HCT116 (cell line): Measurements from ENCODE around the gene ESR1. TPM values are rescaled to one million over a fixed set of nuclear protein-coding genes. Genes with fewer than 3 reads are reported as not detected.

ENCODE experiments used
- ATAC-seq: fragments of 200-7000 bp; cut with Tn5 transposase; 2 replicates; pipeline ENCODE4 v1.9.1; 2020; ENCODE audit warnings: mild to moderate bottlenecking, moderate library complexity
- BruUV-seq: library from RNA; stranded (reverse); fragments of 400-500 nt; replicated peaks from 2 replicates; lab custom pipeline; 2021; lab: Mats Ljungman, UMichigan
- CTCF ChIA-PET: fragments of 300-600 bp; sonication (Branson Sonifier 250); formaldehyde crosslinking; loops from one replicate; lab custom pipeline; 2021; ENCODE audit warnings: antibody characterized with exemption; lab: Charles Lee
- POLR2A ChIA-PET: fragments of 300-600, 350-600 bp; sonication (Branson Sonifier 250); formaldehyde crosslinking; loops from one replicate; lab custom pipeline; 2021; ENCODE audit warnings: antibody characterized with exemption; lab: Charles Lee
- RAD21 ChIA-PET, 2 experiments: fragments of 300-600 bp; sonication (Branson Sonifier 250); formaldehyde crosslinking; loops; one replicate each; lab custom pipeline; 2023; ENCODE audit warnings: low total read pairs in 2 of 2; ENCODE audit not compliant: uncharacterized antibody in 2 of 2, unreplicated experiment in 2 of 2, low non-redundant PET in 1 of 2; lab: Charles Lee
- DNase-seq: peaks from one replicate; pipeline ENCODE4 v3.0.0-alpha.2; 2010; ENCODE audit warnings: low read depth, low spot score
- H2AFZ ChIP-seq: fragments of 200-600 bp; shearing (Covaris generic), sonication (generic); 2 replicates; pipeline ENCODE4 v1.6.1; 2017; ENCODE audit warnings: low read depth, mixed run types, mixed read lengths, antibody characterized with exemption, low read length; ENCODE audit not compliant: poor library complexity, severe bottlenecking
- H3K27ac ChIP-seq: 2 replicates; pipeline ENCODE4 v1.5.1; 2012; ENCODE audit warnings: low read depth, low read length
- H3K27me3 ChIP-seq: fragments of 200-600 bp; sonication (generic); 2 replicates; pipeline ENCODE4 v1.6.1; 2016; ENCODE audit warnings: mixed run types, low read length, mixed read lengths; ENCODE audit not compliant: insufficient read depth
- H3K36me3 ChIP-seq, 2 experiments: fragments of 200-500 bp in 1 of 2; fragments of 200-600 bp in 1 of 2; sonication (Bioruptor generic) in 1 of 2; sonication (generic) in 1 of 2; 2 replicates each; pipeline versions ENCODE4 v1.5.1 to v1.6.1; 2014 to 2016; ENCODE audit warnings: low read length in 2 of 2, inconsistent platforms in 1 of 2, mixed read lengths in 1 of 2, mixed run types in 1 of 2; ENCODE audit not compliant: insufficient read depth in 2 of 2, control insufficient read depth in 1 of 2
- H3K4me1 ChIP-seq, 2 experiments: fragments of 200-600 bp in 1 of 2; sonication (generic) in 1 of 2; 2 replicates each; pipeline versions ENCODE4 v1.5.1 to v1.6.1; 2012 to 2017; ENCODE audit warnings: low read length in 2 of 2, inconsistent platforms in 1 of 2, mild to moderate bottlenecking in 1 of 2, mixed read lengths in 1 of 2, mixed run types in 1 of 2, moderate library complexity in 1 of 2; ENCODE audit not compliant: insufficient read depth in 2 of 2, control insufficient read depth in 1 of 2
- H3K4me2 ChIP-seq: fragments of 200-600 bp; sonication (generic); 2 replicates; pipeline ENCODE4 v1.6.1; 2017; ENCODE audit warnings: mixed run types, low read length, mixed read lengths
- H3K4me3 ChIP-seq, 2 experiments: fragments of 200-600 bp in 1 of 2; sonication (generic) in 1 of 2; replicated peaks in 1 of 2; 2 replicates each; pipeline ENCODE4 v1.5.1; 2011 to 2016; ENCODE audit warnings: low read length in 2 of 2, control low read depth in 1 of 2, low read depth in 1 of 2, mild to moderate bottlenecking in 1 of 2, mixed read lengths in 1 of 2, mixed run types in 1 of 2
- H3K79me2 ChIP-seq: fragments of 200-600 bp; sonication (generic); 2 replicates; pipeline ENCODE4 v1.6.1; 2017; ENCODE audit warnings: mild to moderate bottlenecking, mixed run types, low read length, moderate library complexity, mixed read lengths; ENCODE audit not compliant: insufficient read depth
- H3K9ac ChIP-seq: fragments of 200-600 bp; sonication (generic); 2 replicates; pipeline ENCODE4 v1.6.1; 2016; ENCODE audit warnings: low read length, mixed read lengths
- H3K9me2 ChIP-seq: fragments of 200-600 bp; sonication (generic), shearing (Covaris generic); 2 replicates; pipeline ENCODE4 v1.6.1; 2017; ENCODE audit warnings: mixed run types, mild to moderate bottlenecking, moderate library complexity; ENCODE audit not compliant: insufficient read depth
- H3K9me3 ChIP-seq, 2 experiments: fragments of 200-500 bp in 1 of 2; fragments of 200-600 bp in 1 of 2; sonication (Bioruptor generic) in 1 of 2; sonication (generic) in 1 of 2; 2 replicates each; pipeline ENCODE4 v1.6.1; 2014 to 2017; ENCODE audit warnings: low read length in 2 of 2, mixed read lengths in 2 of 2, inconsistent platforms in 1 of 2, low read depth in 1 of 2, mild to moderate bottlenecking in 1 of 2, mixed run types in 1 of 2, moderate library complexity in 1 of 2; ENCODE audit not compliant: control insufficient read depth in 1 of 2, insufficient read depth in 1 of 2
- H4K20me1 ChIP-seq: fragments of 200-600 bp; sonication (generic), shearing (Covaris generic); 2 replicates; pipeline ENCODE4 v1.6.1; 2017; ENCODE audit warnings: mixed run types, mild to moderate bottlenecking, moderate library complexity; ENCODE audit not compliant: insufficient read depth
- EGR1 ChIP-seq: IDR thresholded peaks from 2 replicates; pipeline ENCODE4 v1.6.1; 2012; ENCODE audit warnings: low read depth
- ELF1 ChIP-seq: IDR thresholded peaks from 2 replicates; pipeline ENCODE4 v1.6.1; 2012; ENCODE audit warnings: low read depth, borderline replicate concordance
- EZH2 ChIP-seq: fragments of 200-600 bp; sonication (generic); IDR thresholded peaks from 2 replicates; pipeline ENCODE4 v1.6.1; 2017; ENCODE audit warnings: antibody characterized with exemption, mixed run types
- EZH2phosphoT487 ChIP-seq: fragments of 200-600 bp; IDR thresholded peaks from 2 replicates; pipeline ENCODE4 v1.6.1; 2018; ENCODE audit warnings: antibody characterized with exemption, borderline replicate concordance
- POLR2A ChIP-seq: IDR thresholded peaks from 2 replicates; pipeline ENCODE4 v1.7.0; 2011; ENCODE audit warnings: borderline replicate concordance; ENCODE audit not compliant: insufficient read depth, insufficient read length; ENCODE audit errors: extremely low read depth
- POLR2AphosphoS5 ChIP-seq: IDR thresholded peaks from 2 replicates; pipeline ENCODE4 v1.6.1; 2011; ENCODE audit warnings: mild to moderate bottlenecking, low read depth, low read length, moderate library complexity
- RAD21 ChIP-seq: IDR thresholded peaks from 2 replicates; pipeline ENCODE4 v1.6.1; 2012; ENCODE audit warnings: low read depth, mild to moderate bottlenecking
- SP1 ChIP-seq: IDR thresholded peaks from 2 replicates; pipeline ENCODE4 v1.6.1; 2012; ENCODE audit warnings: low read depth
- SRF ChIP-seq: IDR thresholded peaks from 2 replicates; pipeline ENCODE4 v1.6.1; 2012; ENCODE audit warnings: low read depth
- TCF7L2 ChIP-seq: IDR thresholded peaks from 2 replicates; pipeline ENCODE4 v1.7.0; 2011; ENCODE audit warnings: borderline replicate concordance, inconsistent platforms; ENCODE audit not compliant: insufficient read depth, insufficient read length; ENCODE audit errors: extremely low read depth
- YY1 ChIP-seq: IDR thresholded peaks from 2 replicates; pipeline ENCODE4 v1.6.1; 2011; ENCODE audit warnings: low read length, low read depth, moderate library complexity, mild to moderate bottlenecking; ENCODE audit not compliant: insufficient replicate concordance; ENCODE audit errors: extremely low read depth
- ZFX ChIP-seq: fragments of 450-650 bp; IDR thresholded peaks from 2 replicates; pipeline ENCODE4 v1.6.1; 2017
- ZNF274 ChIP-seq: fragments of 200-500 bp; sonication (Bioruptor generic); IDR thresholded peaks from 2 replicates; pipeline ENCODE4 v1.6.1; 2014; ENCODE audit warnings: mild to moderate bottlenecking, low read depth, low read length, inconsistent platforms
- intact Hi-C: fragments of 100-400 bp; cut with micrococcal nuclease; formaldehyde crosslinking; loops from 2 replicates; pipeline ENCODE4 v1.10.0; 2022
- total RNA-seq: library from RNA; stranded (reverse); gene quantifications from one replicate; pipeline ENCODE4 v1.2.1, GENCODE V29; 2021; ENCODE audit not compliant: unreplicated experiment
- TF ChIP-seq, protein P1 (sequence below), 3 experiments: fragments of 200-600 bp in 1 of 3; sonication (generic) in 1 of 3; IDR thresholded peaks in 2 of 3; conservative IDR thresholded peaks in 1 of 3; 2 replicates each; pipeline ENCODE4 v1.5.1; 2012 to 2017; ENCODE audit warnings: low read depth in 2 of 3, low read length in 2 of 3, antibody characterized with exemption in 1 of 3, borderline replicate concordance in 1 of 3, control low read depth in 1 of 3, mild to moderate bottlenecking in 1 of 3, mixed read lengths in 1 of 3, mixed run types in 1 of 3, moderate library complexity in 1 of 3; ENCODE audit not compliant: insufficient read depth in 1 of 3
- TF ChIP-seq, protein P2 (sequence below): IDR thresholded peaks from 2 replicates; pipeline ENCODE4 v1.6.1; 2012; ENCODE audit warnings: low read depth
- TF ChIP-seq, protein P3 (sequence below): IDR thresholded peaks from 2 replicates; pipeline ENCODE4 v1.6.1; 2012
- TF ChIP-seq, protein P4 (sequence below): IDR thresholded peaks from 2 replicates; pipeline ENCODE4 v1.6.1; 2011; ENCODE audit warnings: mild to moderate bottlenecking, low read length, moderate library complexity; ENCODE audit not compliant: insufficient replicate concordance; ENCODE audit errors: extremely low read depth
- TF ChIP-seq, protein P5 (sequence below): IDR thresholded peaks from 2 replicates; pipeline ENCODE4 v1.6.1; 2012

ESR1 gene
- total RNA-seq, 1 experiment from 2014 or later = 0.17 TPM

DNA sequence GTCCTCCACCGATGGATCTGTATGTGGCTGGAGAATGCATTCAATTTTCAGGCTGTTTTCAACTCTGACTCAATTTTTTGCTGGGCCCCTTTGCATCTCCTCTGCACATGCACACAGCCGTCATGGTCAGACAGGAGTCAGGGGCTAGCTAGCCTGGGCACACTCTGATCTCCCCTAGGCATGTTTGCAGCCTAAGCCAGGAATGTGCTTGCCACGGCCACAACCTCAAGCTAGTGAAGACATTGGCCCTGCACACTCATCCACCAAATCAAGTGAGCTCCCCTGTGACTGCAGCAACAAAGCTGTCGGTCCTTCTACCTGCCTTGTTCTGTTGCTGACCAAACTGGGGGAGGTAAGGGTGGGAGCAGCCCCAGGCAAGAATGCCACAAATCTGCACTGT, 300.5 kb downstream of the ESR1 start:
- ATAC-seq (no peak), DNase-seq (no peak)
- ChIA-PET POLR2A (no interaction called here), RAD21 (no interaction called here), CTCF (no interaction called here)
- no peak overlapping the region for H2AFZ ChIP-seq
- intact Hi-C loops = no loop called here
- H4K20me1 ChIP-seq = no peaks in the 10 kb centered on the region
- BruUV-seq = no TSS peak
- no peak overlapping the region for H3K9ac ChIP-seq
- no peaks in the 10 kb centered on the region for H3K9me3 ChIP-seq
- no peaks in the 10 kb centered on the region for H3K4me1 ChIP-seq
- no peaks in the 10 kb centered on the region for H3K79me2 ChIP-seq
- no peak overlapping the region for H3K4me2 ChIP-seq
- no peaks in the 10 kb centered on the region for H3K9me2 ChIP-seq
- H3K4me3 ChIP-seq = no peak overlapping the region
- H3K36me3 ChIP-seq = no peaks in the 10 kb centered on the region
- H3K27ac ChIP-seq = no peak overlapping the region
- no peak for TF ChIP-seq TCF7L2
- no peak for TF ChIP-seq YY1
- TF ChIP-seq, protein P1, sequence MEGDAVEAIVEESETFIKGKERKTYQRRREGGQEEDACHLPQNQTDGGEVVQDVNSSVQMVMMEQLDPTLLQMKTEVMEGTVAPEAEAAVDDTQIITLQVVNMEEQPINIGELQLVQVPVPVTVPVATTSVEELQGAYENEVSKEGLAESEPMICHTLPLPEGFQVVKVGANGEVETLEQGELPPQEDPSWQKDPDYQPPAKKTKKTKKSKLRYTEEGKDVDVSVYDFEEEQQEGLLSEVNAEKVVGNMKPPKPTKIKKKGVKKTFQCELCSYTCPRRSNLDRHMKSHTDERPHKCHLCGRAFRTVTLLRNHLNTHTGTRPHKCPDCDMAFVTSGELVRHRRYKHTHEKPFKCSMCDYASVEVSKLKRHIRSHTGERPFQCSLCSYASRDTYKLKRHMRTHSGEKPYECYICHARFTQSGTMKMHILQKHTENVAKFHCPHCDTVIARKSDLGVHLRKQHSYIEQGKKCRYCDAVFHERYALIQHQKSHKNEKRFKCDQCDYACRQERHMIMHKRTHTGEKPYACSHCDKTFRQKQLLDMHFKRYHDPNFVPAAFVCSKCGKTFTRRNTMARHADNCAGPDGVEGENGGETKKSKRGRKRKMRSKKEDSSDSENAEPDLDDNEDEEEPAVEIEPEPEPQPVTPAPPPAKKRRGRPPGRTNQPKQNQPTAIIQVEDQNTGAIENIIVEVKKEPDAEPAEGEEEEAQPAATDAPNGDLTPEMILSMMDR (IDR thresholded peaks at IDR 0.05 in 2 of 3, conservative IDR thresholded peaks at IDR 0.05 in 1 of 3; ENCODE audit: borderline replicate concordance in 1 of 3, insufficient read depth in 1 of 3, low read depth in 2 of 3, low read length in 2 of 3) = no peak
- TF ChIP-seq ZFX = no peak
- TF ChIP-seq ZNF274 = no peak
- TF ChIP-seq EZH2phosphoT487 = no peak
- no peak for TF ChIP-seq EZH2
- TF ChIP-seq, protein P2, sequence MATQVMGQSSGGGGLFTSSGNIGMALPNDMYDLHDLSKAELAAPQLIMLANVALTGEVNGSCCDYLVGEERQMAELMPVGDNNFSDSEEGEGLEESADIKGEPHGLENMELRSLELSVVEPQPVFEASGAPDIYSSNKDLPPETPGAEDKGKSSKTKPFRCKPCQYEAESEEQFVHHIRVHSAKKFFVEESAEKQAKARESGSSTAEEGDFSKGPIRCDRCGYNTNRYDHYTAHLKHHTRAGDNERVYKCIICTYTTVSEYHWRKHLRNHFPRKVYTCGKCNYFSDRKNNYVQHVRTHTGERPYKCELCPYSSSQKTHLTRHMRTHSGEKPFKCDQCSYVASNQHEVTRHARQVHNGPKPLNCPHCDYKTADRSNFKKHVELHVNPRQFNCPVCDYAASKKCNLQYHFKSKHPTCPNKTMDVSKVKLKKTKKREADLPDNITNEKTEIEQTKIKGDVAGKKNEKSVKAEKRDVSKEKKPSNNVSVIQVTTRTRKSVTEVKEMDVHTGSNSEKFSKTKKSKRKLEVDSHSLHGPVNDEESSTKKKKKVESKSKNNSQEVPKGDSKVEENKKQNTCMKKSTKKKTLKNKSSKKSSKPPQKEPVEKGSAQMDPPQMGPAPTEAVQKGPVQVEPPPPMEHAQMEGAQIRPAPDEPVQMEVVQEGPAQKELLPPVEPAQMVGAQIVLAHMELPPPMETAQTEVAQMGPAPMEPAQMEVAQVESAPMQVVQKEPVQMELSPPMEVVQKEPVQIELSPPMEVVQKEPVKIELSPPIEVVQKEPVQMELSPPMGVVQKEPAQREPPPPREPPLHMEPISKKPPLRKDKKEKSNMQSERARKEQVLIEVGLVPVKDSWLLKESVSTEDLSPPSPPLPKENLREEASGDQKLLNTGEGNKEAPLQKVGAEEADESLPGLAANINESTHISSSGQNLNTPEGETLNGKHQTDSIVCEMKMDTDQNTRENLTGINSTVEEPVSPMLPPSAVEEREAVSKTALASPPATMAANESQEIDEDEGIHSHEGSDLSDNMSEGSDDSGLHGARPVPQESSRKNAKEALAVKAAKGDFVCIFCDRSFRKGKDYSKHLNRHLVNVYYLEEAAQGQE = no peak
- no peak for TF ChIP-seq ELF1
- TF ChIP-seq, protein P3, sequence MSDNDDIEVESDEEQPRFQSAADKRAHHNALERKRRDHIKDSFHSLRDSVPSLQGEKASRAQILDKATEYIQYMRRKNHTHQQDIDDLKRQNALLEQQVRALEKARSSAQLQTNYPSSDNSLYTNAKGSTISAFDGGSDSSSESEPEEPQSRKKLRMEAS = no peak
- TF ChIP-seq SP1 = no peak
- TF ChIP-seq POLR2A = no peak
- TF ChIP-seq, protein P4, sequence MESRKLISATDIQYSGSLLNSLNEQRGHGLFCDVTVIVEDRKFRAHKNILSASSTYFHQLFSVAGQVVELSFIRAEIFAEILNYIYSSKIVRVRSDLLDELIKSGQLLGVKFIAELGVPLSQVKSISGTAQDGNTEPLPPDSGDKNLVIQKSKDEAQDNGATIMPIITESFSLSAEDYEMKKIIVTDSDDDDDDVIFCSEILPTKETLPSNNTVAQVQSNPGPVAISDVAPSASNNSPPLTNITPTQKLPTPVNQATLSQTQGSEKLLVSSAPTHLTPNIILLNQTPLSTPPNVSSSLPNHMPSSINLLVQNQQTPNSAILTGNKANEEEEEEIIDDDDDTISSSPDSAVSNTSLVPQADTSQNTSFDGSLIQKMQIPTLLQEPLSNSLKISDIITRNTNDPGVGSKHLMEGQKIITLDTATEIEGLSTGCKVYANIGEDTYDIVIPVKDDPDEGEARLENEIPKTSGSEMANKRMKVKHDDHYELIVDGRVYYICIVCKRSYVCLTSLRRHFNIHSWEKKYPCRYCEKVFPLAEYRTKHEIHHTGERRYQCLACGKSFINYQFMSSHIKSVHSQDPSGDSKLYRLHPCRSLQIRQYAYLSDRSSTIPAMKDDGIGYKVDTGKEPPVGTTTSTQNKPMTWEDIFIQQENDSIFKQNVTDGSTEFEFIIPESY = no peak
- TF ChIP-seq, protein P5, sequence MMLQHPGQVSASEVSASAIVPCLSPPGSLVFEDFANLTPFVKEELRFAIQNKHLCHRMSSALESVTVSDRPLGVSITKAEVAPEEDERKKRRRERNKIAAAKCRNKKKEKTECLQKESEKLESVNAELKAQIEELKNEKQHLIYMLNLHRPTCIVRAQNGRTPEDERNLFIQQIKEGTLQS = no peak
- TF ChIP-seq POLR2AphosphoS5 = no peak
- no peak for TF ChIP-seq SRF
- no peak for TF ChIP-seq RAD21
- TF ChIP-seq EGR1 = no peak
- H3K27me3 ChIP-seq = no peaks in the 10 kb centered on the region
